ENCODE measurements around the gene LRRC4. TPM values are rescaled to one million over a fixed set of nuclear protein-coding genes. Genes with fewer than 3 reads are reported as not detected.

LRRC4 gene
- total RNA-seq, 1 experiment from 2014 or later, result 10.4 TPM

- Histone ChIP-seq H2BK15ac (ENCODE audit: low read depth, low read length) (no peak overlapping the region), H4K8ac (replicated peaks; ENCODE audit: insufficient read length, low read depth, low read length) (no peak overlapping the region), H3K79me1 (ENCODE audit: insufficient read depth, low read depth, low read length, poor library complexity, severe bottlenecking) (no peaks in the 10 kb centered on the region), H4K20me1 (ENCODE audit: control insufficient read depth, insufficient read depth, insufficient read length) (no peaks in the 10 kb centered on the region), H4K5ac (ENCODE audit: insufficient read length, low read depth, low read length) (no peak overlapping the region), H3K79me2 (ENCODE audit: insufficient read depth, low read length) (no peaks in the 10 kb centered on the region), H3K9me3 (ENCODE audit: control insufficient read depth, low read depth, low read length) (no peaks in the 10 kb centered on the region), H2BK20ac (ENCODE audit: low read depth, low read length, poor library complexity, severe bottlenecking) (no peak overlapping the region), H3K14ac (ENCODE audit: insufficient read depth, low read length) (no peak overlapping the region), H3K27me3 (ENCODE audit: insufficient read depth, low read length) (no peaks in the 10 kb centered on the region), H3K27ac (ENCODE audit: insufficient read length, low read depth, low read length) (no peak overlapping the region), H3K23ac (ENCODE audit: insufficient read length, low read depth, low read length) (no peak overlapping the region), H2BK120ac (ENCODE audit: low read depth, low read length, poor library complexity, severe bottlenecking) (no peak overlapping the region), H3K23me2 (ENCODE audit: insufficient read length, low read depth, low read length, poor library complexity, severe bottlenecking) (no peaks in the 10 kb centered on the region), H3K56ac (ENCODE audit: insufficient read length, low read depth, low read length) (no peak overlapping the region), H2BK12ac (ENCODE audit: insufficient read length, low read depth, low read length) (no peak overlapping the region), H3K4me2 (ENCODE audit: insufficient read depth, insufficient read length, low read length) (no peak overlapping the region), H2AFZ (ENCODE audit: low read length) (no peak overlapping the region), H3T11ph (ENCODE audit: low read length) (no peak overlapping the region), H2BK5ac (ENCODE audit: insufficient read length, low read length) (no peak overlapping the region), H3K4me1 (ENCODE audit: insufficient read depth, low read length) (peaks cover 14% of the 10 kb centered on the region; the same call in 1 of the 2 replicates), H3K18ac (ENCODE audit: insufficient read length, low read depth, low read length) (no peak overlapping the region), H3K9ac (ENCODE audit: extremely low read depth, insufficient read length, low read length) (no peak overlapping the region), H4K91ac (ENCODE audit: insufficient read length, low read depth, low read length) (no peak overlapping the region), H2AK5ac (ENCODE audit: insufficient read length, low read length) (no peak overlapping the region), H3K4ac (ENCODE audit: low read depth, low read length) (no peak overlapping the region)
- Mint-ChIP-seq H3K36me3 (ENCODE audit: insufficient read depth in 1 of 3, low read depth in 3 of 3) (peaks cover 0 to 12% (median 0%) of the 10 kb centered on the region in 3 experiments; a peak in 4 of 7 replicates), H3K4me3 (no peak overlapping the region; a peak in 1 of 5 replicates), H3K4me1 (peaks cover 40 to 53% of the 10 kb centered on the region in 2 experiments), H3K9me3 (no peaks in the 10 kb centered on the region), H3K27me3 (ENCODE audit: low read depth) (no peaks in the 10 kb centered on the region), H3K27ac (peak overlapping the region in 1 of 3 experiments; percentile 81; a peak in 2 of 7 replicates)
- DNase-seq, result no peak
- TF ChIP-seq, protein P1, sequence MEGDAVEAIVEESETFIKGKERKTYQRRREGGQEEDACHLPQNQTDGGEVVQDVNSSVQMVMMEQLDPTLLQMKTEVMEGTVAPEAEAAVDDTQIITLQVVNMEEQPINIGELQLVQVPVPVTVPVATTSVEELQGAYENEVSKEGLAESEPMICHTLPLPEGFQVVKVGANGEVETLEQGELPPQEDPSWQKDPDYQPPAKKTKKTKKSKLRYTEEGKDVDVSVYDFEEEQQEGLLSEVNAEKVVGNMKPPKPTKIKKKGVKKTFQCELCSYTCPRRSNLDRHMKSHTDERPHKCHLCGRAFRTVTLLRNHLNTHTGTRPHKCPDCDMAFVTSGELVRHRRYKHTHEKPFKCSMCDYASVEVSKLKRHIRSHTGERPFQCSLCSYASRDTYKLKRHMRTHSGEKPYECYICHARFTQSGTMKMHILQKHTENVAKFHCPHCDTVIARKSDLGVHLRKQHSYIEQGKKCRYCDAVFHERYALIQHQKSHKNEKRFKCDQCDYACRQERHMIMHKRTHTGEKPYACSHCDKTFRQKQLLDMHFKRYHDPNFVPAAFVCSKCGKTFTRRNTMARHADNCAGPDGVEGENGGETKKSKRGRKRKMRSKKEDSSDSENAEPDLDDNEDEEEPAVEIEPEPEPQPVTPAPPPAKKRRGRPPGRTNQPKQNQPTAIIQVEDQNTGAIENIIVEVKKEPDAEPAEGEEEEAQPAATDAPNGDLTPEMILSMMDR (conservative IDR thresholded peaks at IDR 0.05), result no peak
- WGBS (ENCODE audit: extremely low coverage, insufficient read length, low lambda C conversion rate), result no CpG with 5 or more reads among the region's 8 CpGs
Measured at GRCh38 chr7:128017862-128018845, 13.1 kb downstream of the LRRC4 start.
